GM08714 (cell line): ENCODE measurements around the gene KLF13.
"Not testable (repeated sequence)": the region's sequence is repeated elsewhere in the genome, so short reads cannot be mapped to it uniquely, and the experiment has no call there.

Experiments
- H3K4me3 ChIP-seq: fragments of 200-500 bp; sonication (Bioruptor generic); 2 replicates; pipeline ENCODE4 v1.5.1; 2014; ENCODE audit warnings: mild to moderate bottlenecking, low read length, inconsistent platforms
- ZNF274 ChIP-seq: IDR thresholded peaks from 2 replicates; pipeline ENCODE4 v1.6.1; 2012; ENCODE audit warnings: mild to moderate bottlenecking, low read depth, low read length

KLF13 gene

GRCh38 chr15:31347981-31348803 lies 21.6 kb downstream of the KLF13 start:
- no peak for TF ChIP-seq ZNF274
- H3K4me3 ChIP-seq = no peak overlapping the region

GRCh38 chr15:31349233-31350141 lies 22.9 kb downstream of the KLF13 start:
- no peak overlapping the region for H3K4me3 ChIP-seq
- no peak for TF ChIP-seq ZNF274

GRCh38 chr15:31350771-31351170 lies 24.1 kb downstream of the KLF13 start:
- TF ChIP-seq ZNF274 = no peak
- no peak overlapping the region for H3K4me3 ChIP-seq

GRCh38 chr15:31352339-31352751 lies 25.7 kb downstream of the KLF13 start:
- peak overlapping the region; percentile 0; the same call in 1 of the 2 replicates for H3K4me3 ChIP-seq
- no peak for TF ChIP-seq ZNF274

- H3K4me3 ChIP-seq = peak overlapping the region; percentile 0; the same call in 1 of the 2 replicates
- TF ChIP-seq ZNF274 = no peak
Measured at GRCh38 chr15:31352911-31353811, 26.5 kb downstream of the KLF13 start.

- no peak overlapping the region; the same call in 1 of the 2 replicates for H3K4me3 ChIP-seq
- TF ChIP-seq ZNF274 = no peak
Measured at GRCh38 chr15:31353931-31354330, 27.3 kb downstream of the KLF13 start.

GRCh38 chr15:31356097-31356496 lies 29.5 kb downstream of the KLF13 start:
- not testable (repeated sequence) for H3K4me3 ChIP-seq

GRCh38 chr15:31357148-31357547 lies 30.5 kb downstream of the KLF13 start:
- TF ChIP-seq ZNF274 = no peak
- no peak overlapping the region for H3K4me3 ChIP-seq

- no peak overlapping the region for H3K4me3 ChIP-seq
- TF ChIP-seq ZNF274 = no peak
Measured at GRCh38 chr15:31358163-31358562, 31.5 kb downstream of the KLF13 start.

- no peak overlapping the region for H3K4me3 ChIP-seq
- no peak for TF ChIP-seq ZNF274
Measured at GRCh38 chr15:31358957-31359701, 32.5 kb downstream of the KLF13 start.

- no peak for TF ChIP-seq ZNF274
- H3K4me3 ChIP-seq = no peak overlapping the region
Measured at GRCh38 chr15:31359702-31360111, 33.1 kb downstream of the KLF13 start.

GRCh38 chr15:31360158-31360561 lies 33.5 kb downstream of the KLF13 start:
- H3K4me3 ChIP-seq = no peak overlapping the region

GRCh38 chr15:31360843-31361763 lies 34.5 kb downstream of the KLF13 start:
- H3K4me3 ChIP-seq = peak overlapping the region; percentile 15; the same call in 1 of the 2 replicates
- no peak for TF ChIP-seq ZNF274

More at GRCh38 chr15:31360158-31360561, 33.5 kb downstream of the KLF13 start:
- TF ChIP-seq ZNF274 = no peak
